GM18858 (cell line): ENCODE data around the gene WWTR1.
A peak's percentile ranks its signal among the peaks of the same experiment; 100 is the strongest.

ENCODE experiments used
- ATAC-seq: cut with Tn5 transposase; IDR thresholded peaks from one replicate; pipeline ENCODE4 v1.9.1; 2021; ENCODE audit not compliant: unreplicated experiment

WWTR1 gene

GRCh38 chr3:149538371-149538770 is 119.5 kb downstream of the WWTR1 start:
- no peak for ATAC-seq

GRCh38 chr3:149536429-149536828 is 121.4 kb downstream of the WWTR1 start:
- no peak for ATAC-seq

- ATAC-seq: no peak
Measured at GRCh38 chr3:149535333-149535685, 122.5 kb downstream of the WWTR1 start.

GRCh38 chr3:149534671-149535332 is 123.0 kb downstream of the WWTR1 start:
- no peak for ATAC-seq

GRCh38 chr3:149534082-149534481 is 123.7 kb downstream of the WWTR1 start:
- no peak for ATAC-seq

- ATAC-seq: no peak
Measured at GRCh38 chr3:149532489-149533180, 125.2 kb downstream of the WWTR1 start.

GRCh38 chr3:149529099-149529498 is 128.7 kb downstream of the WWTR1 start:
- ATAC-seq: no peak

GRCh38 chr3:149528340-149528650 is 129.5 kb downstream of the WWTR1 start:
- ATAC-seq: no peak

- ATAC-seq: no peak
Measured at GRCh38 chr3:149527531-149528339, 130.1 kb downstream of the WWTR1 start.

GRCh38 chr3:149523512-149524299 is 134.1 kb downstream of the WWTR1 start:
- no peak for ATAC-seq

- ATAC-seq: no peak
Measured at GRCh38 chr3:149519912-149520311, 137.9 kb downstream of the WWTR1 start.

GRCh38 chr3:149516920-149517319 is 140.9 kb downstream of the WWTR1 start:
- ATAC-seq: no peak

- no peak for ATAC-seq
Measured at GRCh38 chr3:149515249-149515648, 142.6 kb downstream of the WWTR1 start.

GRCh38 chr3:149514471-149514870 is 143.4 kb downstream of the WWTR1 start:
- no peak for ATAC-seq

- peak; percentile 72 for ATAC-seq
Measured at GRCh38 chr3:149512073-149512782, 145.6 kb downstream of the WWTR1 start.

GRCh38 chr3:149511040-149511626 is 146.7 kb downstream of the WWTR1 start:
- ATAC-seq: no peak

GRCh38 chr3:149510480-149510879 is 147.3 kb downstream of the WWTR1 start:
- no peak for ATAC-seq

GRCh38 chr3:149509526-149509925 is 148.3 kb downstream of the WWTR1 start:
- no peak for ATAC-seq

GRCh38 chr3:149507491-149508324 is 150.1 kb downstream of the WWTR1 start:
- ATAC-seq: no peak
